Heart left ventricle (tissue), 16 donors: Measurements from ENCODE around the gene RFNG. TPM values are rescaled to one million over a fixed set of nuclear protein-coding genes. Genes with fewer than 3 reads are reported as not detected.

Experiments used
- ATAC-seq, 4 donors: fragments of 200-7000 bp; cut with Tn5 transposase; one replicate each; pipeline ENCODE4 v1.9.1; 2020 to 2022; ENCODE audit warnings: moderate library complexity in 4 of 4, mild to moderate bottlenecking in 3 of 4, moderate number of reproducible peaks in 1 of 4
- DNase-seq, 5 donors: peaks; one replicate each; pipeline ENCODE4 v3.0.0-alpha.2; 2020
- H3K27ac ChIP-seq, 12 donors: fragments of 200-600 bp; sonication (generic) in 4 of 12; one replicate each; pipeline versions ENCODE4 v1.5.0 to v1.8.0; 2016 to 2022; ENCODE audit warnings: mild to moderate bottlenecking in 2 of 12
- H3K27me3 ChIP-seq, 9 donors: fragments of 200-600 bp; sonication (generic) in 2 of 9; one replicate each; pipeline versions ENCODE4 v1.5.1 to v1.8.0; 2016 to 2022; ENCODE audit warnings: mild to moderate bottlenecking in 3 of 9
- H3K36me3 ChIP-seq, 9 donors: fragments of 200-600 bp; sonication (generic) in 2 of 9; one replicate each; pipeline versions ENCODE4 v1.5.0 to v1.8.0; 2018 to 2022; ENCODE audit warnings: mild to moderate bottlenecking in 2 of 9
- H3K4me1 ChIP-seq, 12 donors: fragments of 200-600 bp; sonication (generic) in 4 of 12; one replicate each; pipeline versions ENCODE4 v1.5.0 to v1.8.0; 2016 to 2022; ENCODE audit warnings: mild to moderate bottlenecking in 3 of 12
- H3K4me3 ChIP-seq, 12 donors: fragments of 200-600 bp; sonication (generic) in 4 of 12; one replicate each; pipeline versions ENCODE4 v1.5.0 to v1.8.0; 2017 to 2022; ENCODE audit warnings: mild to moderate bottlenecking in 9 of 12, moderate library complexity in 4 of 12
- H3K9me3 ChIP-seq, 12 donors: fragments of 200-600 bp; sonication (generic) in 4 of 12; one replicate each; pipeline versions ENCODE4 v1.5.0 to v1.8.0; 2016 to 2022; ENCODE audit warnings: mild to moderate bottlenecking in 1 of 12
- CTCF ChIP-seq, 12 donors: fragments of 200-600 bp; sonication (generic) in 4 of 12; IDR thresholded peaks; one replicate each; pipeline versions ENCODE4 v1.5.0 to v1.8.0; 2018 to 2022; ENCODE audit warnings: antibody characterized with exemption in 12 of 12, mild to moderate bottlenecking in 5 of 12
- POLR2A ChIP-seq, 2 donors: fragments of 450-650 bp; IDR thresholded peaks; one replicate each; pipeline ENCODE4 v1.6.1; 2017; ENCODE audit warnings: antibody characterized with exemption in 2 of 2, mild to moderate bottlenecking in 2 of 2, moderate library complexity in 2 of 2
- WGBS, 4 donors: extraction: QIAGEN DNeasy Blood & Tissue Kit in 2 of 4; methylation state at CpG; one replicate each; pipeline versions ENCODE4 v1.1.5 to v1.1.7; 2013 to 2018; 5-methylcytosine and 5-hydroxymethylcytosine counted together
- intact Hi-C, 10 donors: fragments of 100-400 bp; cut with DNase I; formaldehyde crosslinking; loops; one replicate each; pipeline versions ENCODE4 v1.11.1 to v1.14.2; 2022
- polyA plus RNA-seq, 2 donors: library from polyadenylated mRNA; stranded (reverse); fragments of 200-250 nt; gene quantifications; one replicate each; pipeline ENCODE4 v1.2.3, GENCODE V29; 2013
- total RNA-seq, 9 donors: library from RNA; depleted of rRNA in 2 of 9; stranded (reverse); fragments of >200 nt in 2 of 9; fragmentation: NEBNext Ultra II Directional in 3 of 9; extraction: Animal tissue kit (Norgen Biotek cat#: 25700) in 3 of 9; gene quantifications; one replicate each; pipeline versions ENCODE4 v1.1.0 to v1.2.4, GENCODE V29; 2016 to 2023
- donor health status: ischemic (EF 13 %, LVEDD 7.1; RV severe dilation, severe dysfunction).
- donor health status: healthy with polysubstance abuse.
- donor health status: DM: no; HTN: yes; CAD: no.
- donor health status: DM: no; HTN: no; CAD: no.
- donor health status: ischemic (EF 25% LVEDD 6.9; RV normal size, moderate dysfunction).
- donor health status: ischemic (EF 25% LVEDD 5.7; RV mildly dilated, moderate dysfunction).
- donor health status: healthy.
- donor health status: DM: yes; HTN: yes; CAD: no.
- donor health status: ischemic (EF 35%, LVEDD 5.7; RV mildly dilated, moderate dysfunction).
- donor health status: nonischemic (EF 11% LVEDD 7.7; RV severe dilation, severe dysfunction).
- donor health status: DM: yes; HTN: yes; CAD: no.
- donor health status: PGD.
- donor health status: ischemic (EF 29% LVEDD 5.4; RV normal size, mild dysfunction).
- donor health status: nonischemic (EF 23%, LVEDD 6.1; RV moderate dilation, normal function).

RFNG gene
- total and polyA plus RNA-seq, 11 donors, result 16.4 to 30.6 (median 21.2) TPM

DNA sequence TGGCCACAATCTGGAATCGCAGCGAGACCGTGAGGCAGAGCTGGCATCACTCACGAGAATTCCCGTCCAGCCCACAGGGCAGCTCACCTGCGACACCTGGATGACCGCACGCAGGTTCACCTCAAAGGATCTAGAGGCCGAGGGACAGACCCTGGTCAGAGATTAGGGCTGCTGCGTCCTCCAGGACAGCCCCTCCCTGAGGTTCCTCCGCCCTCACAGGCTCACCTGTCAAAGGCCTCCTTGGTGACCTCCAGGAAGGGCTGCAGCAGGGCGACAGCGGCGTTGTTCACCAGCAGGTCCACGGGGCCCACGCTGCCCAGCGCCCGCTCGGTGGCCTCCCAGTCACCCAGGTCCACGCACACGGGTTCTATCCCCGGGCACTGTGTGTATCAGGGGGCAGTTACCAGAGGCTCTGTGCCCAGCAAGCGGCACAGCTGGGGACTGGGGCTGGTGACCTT lies 14.9 kb downstream of the RFNG start:
- WGBS, 4 donors, result 36 to 58% (median 44%) methylated on average over 9 to 23 of the region's 23 CpGs
- Histone ChIP-seq H3K4me1 (peaks cover 4 to 36% (median 19%) of the 10 kb centered on the region in 12 donors), H3K9me3 (no peaks in the 10 kb centered on the region), H3K27me3 (peaks cover 0 to 9% (median 0%) of the 10 kb centered on the region in 9 donors), H3K36me3 (peaks cover 0 to 5% (median 0%) of the 10 kb centered on the region in 9 donors), H3K4me3 (peak overlapping the region; percentile 49 to 92 (median 73)), H3K27ac (peak overlapping the region; percentile 91 to 98 (median 94))
- TF ChIP-seq POLR2A (IDR thresholded peaks at IDR 0.05), result no peak
- TF ChIP-seq CTCF (IDR thresholded peaks at IDR 0.05), result no peak
- DNase-seq (no peak), ATAC-seq (no peak)
- intact Hi-C loops, result loop anchor here in 4 of 10 donors (1.0 to 10.0 kb wide), 4 partner anchors 61 to 288 kb away; partner anchors contain the start of gene FASN (in 2 of the 4)

DNA sequence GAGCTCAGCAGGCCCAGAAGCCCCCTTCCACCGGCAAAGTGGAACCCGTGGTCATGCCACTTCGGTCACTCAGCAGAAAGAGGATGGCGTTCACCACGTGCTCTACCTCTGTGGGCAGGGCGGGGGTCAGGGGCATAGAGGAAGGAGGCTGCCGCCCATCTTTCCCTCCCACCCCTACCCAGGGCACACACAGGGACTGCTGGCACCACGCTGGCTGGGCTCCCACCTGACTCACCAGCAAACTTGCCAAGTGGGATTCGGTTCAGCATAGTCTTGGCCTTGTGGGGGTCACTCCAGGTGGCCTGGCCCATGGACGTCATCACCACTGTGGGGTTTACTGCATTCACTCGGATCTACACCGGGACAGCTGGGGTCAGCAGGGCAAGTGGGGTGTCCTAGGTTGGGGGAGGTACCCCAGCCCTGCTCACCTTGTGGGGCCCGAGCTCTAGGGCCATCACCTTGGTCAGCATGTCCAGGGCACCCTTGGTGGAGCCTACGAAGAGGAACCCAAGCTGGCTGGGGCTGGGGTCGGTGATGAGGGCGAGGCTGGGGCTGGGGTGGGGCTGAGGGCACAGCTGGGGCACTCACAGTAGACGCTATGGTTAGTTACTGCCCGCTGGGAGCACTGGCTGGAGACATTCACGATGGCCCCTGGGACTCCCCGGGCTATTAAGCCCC lies 15.5 kb downstream of the RFNG start:
- no peak for DNase-seq
- peaks cover 0 to 5% (median 0%) of the 10 kb centered on the region in 9 donors for H3K36me3 ChIP-seq
- no peak for TF ChIP-seq POLR2A (IDR thresholded peaks at IDR 0.05)
- TF ChIP-seq CTCF (IDR thresholded peaks at IDR 0.05), result no peak
- ATAC-seq, result peak in 1 of 4 donors; percentile 1
- H3K4me3 ChIP-seq, result peak overlapping the region in 10 of 12 donors; percentile 49 to 92 (median 73)
- intact Hi-C loops, result loop anchor here in 3 of 10 donors (5.0 to 10.0 kb wide), 3 partner anchors 61 to 289 kb away; partner anchors contain the start of gene FASN (in 1 of the 3)
- peak overlapping the region in 5 of 12 donors; percentile 91 to 98 (median 93) for H3K27ac ChIP-seq
- 76 to 88% (median 80%) methylated on average over 12 to 20 of the region's 20 CpGs for WGBS, 4 donors
- H3K9me3 ChIP-seq, result no peaks in the 10 kb centered on the region
- H3K4me1 ChIP-seq, result peaks cover 4 to 36% (median 19%) of the 10 kb centered on the region in 12 donors
- peaks cover 0 to 9% (median 0%) of the 10 kb centered on the region in 9 donors for H3K27me3 ChIP-seq

DNA sequence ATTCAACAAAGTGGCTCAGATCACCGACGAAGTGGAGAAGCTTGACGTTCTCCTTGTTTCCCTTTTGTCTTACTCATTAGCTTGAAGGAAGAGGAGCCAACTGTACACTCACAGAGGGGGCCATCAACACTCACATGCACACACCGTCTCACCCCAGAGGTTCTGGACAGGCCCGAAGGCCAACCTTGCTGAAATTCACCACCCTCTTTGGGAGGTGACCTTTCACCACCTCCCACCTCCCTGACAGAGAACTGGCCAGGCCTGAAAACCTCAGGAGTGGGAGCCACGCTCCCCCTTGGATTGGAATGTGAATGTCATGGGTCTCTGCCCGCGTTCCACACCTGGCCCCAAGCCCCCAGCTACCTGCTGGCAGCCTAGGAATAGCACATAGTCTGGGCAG lies 16.1 kb downstream of the RFNG start:
- Histone ChIP-seq H3K9me3 (no peaks in the 10 kb centered on the region), H3K27ac (no peak overlapping the region), H3K36me3 (peaks cover 0 to 5% (median 0%) of the 10 kb centered on the region in 9 donors), H3K4me1 (peaks cover 4 to 42% (median 24%) of the 10 kb centered on the region in 12 donors), H3K4me3 (no peak overlapping the region), H3K27me3 (peaks cover 0 to 9% (median 0%) of the 10 kb centered on the region in 9 donors)
- ATAC-seq, result no peak
- WGBS, 4 donors, result 76 to 91% (median 90%) methylated on average over 5 to 8 of the region's 8 CpGs
- DNase-seq, result no peak
- intact Hi-C loops, result loop anchor here in 3 of 10 donors (5.0 to 10.0 kb wide), 3 partner anchors 62 to 289 kb away; partner anchors contain the start of gene FASN (in 1 of the 3)
- TF ChIP-seq CTCF (IDR thresholded peaks at IDR 0.05), result no peak

- Histone ChIP-seq H3K36me3 (peaks cover 0 to 5% (median 0%) of the 10 kb centered on the region in 9 donors), H3K4me1 (peaks cover 6 to 52% (median 32%) of the 10 kb centered on the region in 12 donors), H3K9me3 (no peaks in the 10 kb centered on the region), H3K4me3 (no peak overlapping the region), H3K27me3 (peaks cover 0 to 9% (median 0%) of the 10 kb centered on the region in 9 donors), H3K27ac (no peak overlapping the region)
- intact Hi-C loops, result loop anchor here in 5 of 10 donors (5.0 to 10.0 kb wide), 5 partner anchors 63 to 290 kb away; partner anchors contain the start of gene FASN (in 1 of the 5)
- TF ChIP-seq CTCF (IDR thresholded peaks at IDR 0.05), result no peak
- no peak for TF ChIP-seq POLR2A (IDR thresholded peaks at IDR 0.05)
- DNase-seq, result no peak
- ATAC-seq, result no peak
- WGBS, 4 donors, result 74 to 83% (median 81%) methylated on average over 23 of the region's 23 CpGs
Observed at GRCh38 chr17:82034371-82035011, 17.1 kb downstream of the RFNG start.
